Bronchial epithelial cell (primary cell): ENCODE data around the gene GPX5. TPM values are rescaled to one million over a fixed set of nuclear protein-coding genes. Genes with fewer than 3 reads are reported as not detected.

ENCODE experiments used
- DNase-seq: peaks from one replicate; pipeline ENCODE4 v3.0.0-alpha.2; 2010; ENCODE audit warnings: low read depth
- FAIRE-seq: peaks from 2 replicates; lab custom pipeline; 2011; peaks lifted over from hg19 to GRCh38; lab: Jason Lieb, UNC
- H3K27me3 ChIP-seq: 2 replicates; pipeline ENCODE4 v1.5.1; 2011; ENCODE audit warnings: low read length; ENCODE audit not compliant: control insufficient read depth, insufficient read depth
- H3K36me3 ChIP-seq: 2 replicates; pipeline ENCODE4 v1.5.1; 2011; ENCODE audit warnings: low read length; ENCODE audit not compliant: control insufficient read depth, insufficient read depth
- H3K4me3 ChIP-seq: 2 replicates; pipeline ENCODE4 v1.5.1; 2011; ENCODE audit warnings: mild to moderate bottlenecking, low read depth, low read length, control low read depth
- total RNA-seq: library from RNA; depleted of rRNA; stranded (reverse); fragments of >200 nt; gene quantifications from 2 replicates; pipeline ENCODE4 v1.2.1, GENCODE V29; 2014
- TF ChIP-seq, protein P1 (sequence below): IDR thresholded peaks from 2 replicates; pipeline ENCODE4 v1.5.1; 2011; ENCODE audit warnings: mild to moderate bottlenecking, moderate library complexity, low read length, control low read depth, inconsistent platforms; ENCODE audit not compliant: insufficient read depth, severe bottlenecking

The GPX5 gene
- total RNA-seq, 1 donor from 2014 or later, result not detected

DNA sequence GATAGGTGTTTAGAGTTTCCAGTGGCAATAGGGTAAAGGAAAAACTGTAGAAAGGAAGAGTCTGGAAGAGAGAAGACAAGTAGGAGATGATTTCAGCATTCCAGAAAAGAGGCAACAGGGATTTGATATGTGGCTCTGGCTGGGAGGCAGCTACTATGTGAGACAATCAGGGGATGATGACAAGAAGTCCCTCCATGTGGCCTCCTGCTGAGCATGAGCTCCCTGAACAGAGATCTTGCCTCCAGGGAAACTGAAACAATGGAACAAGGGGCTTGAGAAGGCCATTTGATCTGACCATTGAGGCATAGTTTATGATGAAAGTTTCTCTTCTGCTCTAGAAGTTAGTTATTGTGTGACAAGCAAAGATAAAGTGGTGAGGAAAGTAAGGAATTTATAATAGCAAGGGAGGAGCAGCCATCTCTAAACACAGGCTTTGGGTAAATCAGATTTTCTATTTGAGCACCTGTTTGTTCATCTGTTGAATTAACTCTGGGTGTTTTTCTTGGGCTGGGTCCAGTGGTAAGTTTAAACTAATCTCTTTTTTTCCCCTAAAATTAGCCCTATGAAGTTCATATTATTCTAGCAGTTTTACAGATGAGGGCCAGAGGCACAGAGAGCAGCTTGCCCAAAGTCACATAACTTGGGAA, 3.0 kb upstream of the GPX5 start:
- Histone ChIP-seq H3K27me3 (no peaks in the 10 kb centered on the region), H3K4me3 (no peak overlapping the region), H3K36me3 (no peaks in the 10 kb centered on the region)
- FAIRE-seq (no peak), DNase-seq (no peak)
- TF ChIP-seq, protein P1, sequence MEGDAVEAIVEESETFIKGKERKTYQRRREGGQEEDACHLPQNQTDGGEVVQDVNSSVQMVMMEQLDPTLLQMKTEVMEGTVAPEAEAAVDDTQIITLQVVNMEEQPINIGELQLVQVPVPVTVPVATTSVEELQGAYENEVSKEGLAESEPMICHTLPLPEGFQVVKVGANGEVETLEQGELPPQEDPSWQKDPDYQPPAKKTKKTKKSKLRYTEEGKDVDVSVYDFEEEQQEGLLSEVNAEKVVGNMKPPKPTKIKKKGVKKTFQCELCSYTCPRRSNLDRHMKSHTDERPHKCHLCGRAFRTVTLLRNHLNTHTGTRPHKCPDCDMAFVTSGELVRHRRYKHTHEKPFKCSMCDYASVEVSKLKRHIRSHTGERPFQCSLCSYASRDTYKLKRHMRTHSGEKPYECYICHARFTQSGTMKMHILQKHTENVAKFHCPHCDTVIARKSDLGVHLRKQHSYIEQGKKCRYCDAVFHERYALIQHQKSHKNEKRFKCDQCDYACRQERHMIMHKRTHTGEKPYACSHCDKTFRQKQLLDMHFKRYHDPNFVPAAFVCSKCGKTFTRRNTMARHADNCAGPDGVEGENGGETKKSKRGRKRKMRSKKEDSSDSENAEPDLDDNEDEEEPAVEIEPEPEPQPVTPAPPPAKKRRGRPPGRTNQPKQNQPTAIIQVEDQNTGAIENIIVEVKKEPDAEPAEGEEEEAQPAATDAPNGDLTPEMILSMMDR, result no peak

DNA sequence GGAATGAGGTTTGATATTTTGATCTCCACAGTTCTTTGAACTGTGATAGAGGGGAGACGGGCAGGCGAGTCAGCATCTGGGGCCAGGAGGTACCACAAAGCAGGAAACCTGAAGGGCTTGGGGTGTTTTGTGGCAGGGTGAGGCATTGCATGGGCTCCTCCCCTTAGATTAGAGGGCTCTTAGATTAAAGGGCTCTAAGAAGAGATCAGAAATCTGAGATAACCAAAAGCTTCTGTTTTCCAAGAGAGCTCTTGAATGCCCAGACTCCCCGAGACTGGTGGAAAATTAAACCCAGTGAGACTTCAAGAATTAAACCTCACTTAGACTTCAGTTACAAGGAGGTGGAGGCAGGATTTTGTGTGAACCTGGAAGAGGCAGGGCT, 2.4 kb upstream of the GPX5 start:
- no peak for DNase-seq
- no peaks in the 10 kb centered on the region for H3K27me3 ChIP-seq
- H3K36me3 ChIP-seq, result no peaks in the 10 kb centered on the region
- no peak for FAIRE-seq
- TF ChIP-seq, protein P1, result no peak
- no peak overlapping the region for H3K4me3 ChIP-seq

DNA sequence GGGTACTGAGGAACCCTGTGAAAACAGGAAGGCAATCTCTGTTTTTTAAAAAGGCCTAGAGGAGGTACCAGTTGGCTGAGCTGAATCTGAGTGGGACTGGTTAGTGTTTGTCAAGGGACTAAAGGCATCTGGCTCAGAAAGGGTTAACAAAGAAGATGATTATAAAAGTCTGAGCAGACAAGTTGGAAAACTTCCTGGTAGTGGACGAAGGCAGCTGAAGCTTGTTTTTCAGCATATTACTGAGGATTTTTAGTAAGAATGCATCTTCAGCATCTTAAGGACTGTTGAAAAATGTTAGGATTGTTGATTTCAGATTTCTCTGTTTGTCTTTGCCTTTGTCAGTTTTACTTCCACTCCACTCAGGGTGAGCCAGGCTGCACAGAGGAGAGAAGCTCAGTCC, 5.1 kb downstream of the GPX5 start:
- Histone ChIP-seq H3K36me3 (no peaks in the 10 kb centered on the region), H3K27me3 (peaks cover 5% of the 10 kb centered on the region), H3K4me3 (no peak overlapping the region)
- DNase-seq (no peak), FAIRE-seq (no peak)
- TF ChIP-seq, protein P1, result no peak

DNA sequence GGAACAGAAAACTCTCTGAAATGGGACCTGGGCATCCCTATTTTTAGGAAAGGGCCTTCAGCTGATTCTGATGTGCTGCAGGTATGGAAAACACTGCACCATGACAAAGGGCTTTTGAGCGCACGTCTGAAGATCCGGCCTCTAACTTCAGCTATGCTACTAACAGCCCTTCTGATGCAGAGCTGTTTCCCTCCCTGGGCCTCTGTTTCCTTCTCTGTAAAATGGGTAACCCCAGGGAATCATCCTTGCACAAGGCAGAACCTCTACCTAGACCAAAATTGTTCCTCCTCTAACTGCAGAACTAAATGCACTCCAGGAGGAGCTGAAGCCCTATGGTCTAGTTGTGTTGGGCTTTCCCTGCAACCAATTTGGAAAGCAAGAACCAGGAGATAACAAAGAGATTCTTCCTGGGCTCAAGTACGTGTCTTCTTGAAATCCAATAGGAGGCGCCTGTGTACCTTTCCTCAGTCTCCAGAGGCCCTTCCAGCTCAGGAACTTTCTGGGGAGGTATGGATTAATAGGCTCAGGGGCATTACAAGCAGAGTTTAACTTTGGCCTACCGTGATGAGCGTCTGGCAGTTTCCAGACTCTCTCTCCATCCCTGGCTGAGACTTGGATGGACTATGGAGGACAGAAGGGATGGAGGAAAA, 5.9 kb downstream of the GPX5 start:
- no peak overlapping the region for H3K4me3 ChIP-seq
- no peak for FAIRE-seq
- H3K27me3 ChIP-seq, result peaks cover 5% of the 10 kb centered on the region
- H3K36me3 ChIP-seq, result no peaks in the 10 kb centered on the region
- DNase-seq, result no peak
- TF ChIP-seq, protein P1, result no peak

DNA sequence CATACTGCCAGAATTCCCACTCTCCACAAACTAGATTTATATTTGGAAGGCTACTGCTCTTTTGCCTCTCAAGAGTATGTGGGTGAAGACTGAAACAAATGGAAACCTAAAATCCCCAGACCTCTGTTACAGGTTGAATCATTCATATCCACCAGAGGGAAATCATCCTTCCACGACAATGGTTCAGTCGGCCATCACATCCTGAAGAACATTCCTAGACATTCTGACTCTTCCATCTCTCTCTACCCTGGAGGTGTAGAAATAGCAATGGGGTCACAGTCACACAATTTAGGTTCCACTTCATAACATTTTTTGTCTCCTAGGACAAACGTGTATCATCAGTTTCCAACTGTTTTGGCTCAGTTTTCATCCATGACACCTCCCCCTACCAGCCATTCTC, 8.6 kb downstream of the GPX5 start:
- H3K36me3 ChIP-seq, result no peaks in the 10 kb centered on the region
- no peak overlapping the region for H3K4me3 ChIP-seq
- H3K27me3 ChIP-seq, result peaks cover 5% of the 10 kb centered on the region
- TF ChIP-seq, protein P1, result no peak
- no peak for DNase-seq
- FAIRE-seq, result no peak
